Activated naive CD4-positive, alpha-beta T cell treated with anti-CD3 and anti-CD28 coated beads, Interleukin-2, amount 10 ng/mL, durations not matched to agents 7 days and 5 days (primary cell): ENCODE measurements around the gene APBB2.

Experiments used
- CTCF ChIA-PET: fragments of 350-600 bp; sonication (Branson Sonifier 250); formaldehyde crosslinking; loops from one replicate; lab custom pipeline; 2021; ENCODE audit warnings: antibody characterized with exemption; lab: Charles Lee
- DNase-seq: peaks from one replicate; pipeline ENCODE4 v3.0.0-alpha.2; 2020
- H3K27ac Mint-ChIP-seq: one replicate; pipeline ENCODE4 v1.8.0; 2021; ENCODE audit warnings: mild to moderate bottlenecking, moderate library complexity, mixed read lengths
- H3K27me3 Mint-ChIP-seq: one replicate; pipeline ENCODE4 v1.8.0; 2021; ENCODE audit warnings: mild to moderate bottlenecking, mixed read lengths
- H3K36me3 Mint-ChIP-seq: one replicate; pipeline ENCODE4 v1.8.0; 2021; ENCODE audit warnings: mixed read lengths
- H3K4me1 Mint-ChIP-seq: one replicate; pipeline ENCODE4 v1.8.0; 2021; ENCODE audit warnings: mixed read lengths
- H3K4me3 Mint-ChIP-seq: one replicate; pipeline ENCODE4 v1.8.0; 2021; ENCODE audit warnings: mild to moderate bottlenecking, moderate library complexity, mixed read lengths
- H3K9me3 Mint-ChIP-seq: one replicate; pipeline ENCODE4 v1.8.0; 2021; ENCODE audit warnings: mixed read lengths

The APBB2 gene

GRCh38 chr4:41227902-41228301 lies 13.6 kb upstream of the APBB2 start:
- H3K4me3 Mint-ChIP-seq: no peak overlapping the region
- H3K9me3 Mint-ChIP-seq: no peaks in the 10 kb centered on the region
- no peak for DNase-seq
- H3K36me3 Mint-ChIP-seq: no peaks in the 10 kb centered on the region
- H3K4me1 Mint-ChIP-seq: no peaks in the 10 kb centered on the region
- CTCF ChIA-PET: no interaction called here
- no peak overlapping the region for H3K27ac Mint-ChIP-seq
- H3K27me3 Mint-ChIP-seq: peaks cover 3% of the 10 kb centered on the region

DNA sequence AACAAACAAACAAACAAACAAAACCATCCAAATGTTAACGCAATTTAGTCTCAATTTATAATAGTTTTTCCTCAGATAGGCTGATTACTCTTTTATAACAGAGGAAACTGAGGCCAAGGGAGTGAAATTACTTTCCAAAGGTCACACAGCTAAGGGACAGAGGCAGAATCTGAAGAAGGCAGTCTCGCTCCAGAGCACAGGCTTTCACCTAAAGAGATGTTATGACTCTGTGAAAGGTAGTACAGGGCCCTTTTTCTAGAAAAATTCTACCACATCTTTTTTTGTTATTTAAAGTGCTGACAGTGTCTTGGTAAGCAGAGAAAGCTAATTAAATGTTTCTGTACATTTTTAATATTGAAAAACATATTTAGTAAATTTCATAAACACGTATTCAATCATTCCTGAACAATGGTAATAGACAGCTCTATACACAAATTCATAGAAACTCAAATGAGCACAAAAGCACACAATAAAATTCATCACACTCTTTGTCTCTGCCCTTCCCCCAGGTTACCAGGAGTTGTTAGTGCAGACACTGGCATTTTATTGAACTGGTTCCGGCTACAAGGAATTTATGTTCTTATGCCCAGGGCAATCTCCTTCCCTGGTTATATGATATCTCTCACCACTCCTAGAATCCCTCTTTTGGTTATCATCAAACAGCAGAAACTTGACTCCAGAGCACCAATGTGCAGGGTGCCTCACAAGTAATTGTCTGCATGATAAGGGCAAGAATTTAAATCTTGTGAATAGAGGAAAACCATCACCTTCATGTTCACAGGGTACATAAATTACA lies 7.7 kb upstream of the APBB2 start:
- DNase-seq: no peak
- Mint-ChIP-seq H3K4me1 (peaks cover under 1% of the 10 kb centered on the region), H3K9me3 (no peaks in the 10 kb centered on the region), H3K36me3 (no peaks in the 10 kb centered on the region), H3K27me3 (peaks cover 15% of the 10 kb centered on the region), H3K4me3 (no peak overlapping the region), H3K27ac (no peak overlapping the region)
- CTCF ChIA-PET: no interaction called here

GRCh38 chr4:41219421-41219950 lies 5.1 kb upstream of the APBB2 start:
- peaks cover 21% of the 10 kb centered on the region for H3K4me1 Mint-ChIP-seq
- no peak for DNase-seq
- CTCF ChIA-PET: no interaction called here
- no peaks in the 10 kb centered on the region for H3K36me3 Mint-ChIP-seq
- H3K9me3 Mint-ChIP-seq: no peaks in the 10 kb centered on the region
- H3K27ac Mint-ChIP-seq: no peak overlapping the region
- H3K4me3 Mint-ChIP-seq: no peak overlapping the region
- H3K27me3 Mint-ChIP-seq: peaks cover 38% of the 10 kb centered on the region

- Mint-ChIP-seq H3K4me3 (no peak overlapping the region), H3K27ac (no peak overlapping the region), H3K36me3 (no peaks in the 10 kb centered on the region), H3K4me1 (peaks cover 25% of the 10 kb centered on the region), H3K27me3 (peaks cover 46% of the 10 kb centered on the region), H3K9me3 (no peaks in the 10 kb centered on the region)
- DNase-seq: no peak
- CTCF ChIA-PET: interaction anchor here (0.8 kb wide), 1 partner anchor 291 kb away, joined by 3 read pairs; no protein-coding TSS in a partner anchor
Observed at GRCh38 chr4:41218703-41219102, 4.4 kb upstream of the APBB2 start.

- Mint-ChIP-seq H3K36me3 (no peaks in the 10 kb centered on the region), H3K9me3 (no peaks in the 10 kb centered on the region), H3K4me1 (peaks cover 35% of the 10 kb centered on the region), H3K27ac (no peak overlapping the region), H3K27me3 (peaks cover 59% of the 10 kb centered on the region), H3K4me3 (no peak overlapping the region)
- DNase-seq: no peak
- CTCF ChIA-PET: interaction anchor here (1.0 kb wide), 1 partner anchor 293 kb away, joined by 3 read pairs; no protein-coding TSS in a partner anchor
Observed at GRCh38 chr4:41217374-41217773, 3.0 kb upstream of the APBB2 start.

DNA sequence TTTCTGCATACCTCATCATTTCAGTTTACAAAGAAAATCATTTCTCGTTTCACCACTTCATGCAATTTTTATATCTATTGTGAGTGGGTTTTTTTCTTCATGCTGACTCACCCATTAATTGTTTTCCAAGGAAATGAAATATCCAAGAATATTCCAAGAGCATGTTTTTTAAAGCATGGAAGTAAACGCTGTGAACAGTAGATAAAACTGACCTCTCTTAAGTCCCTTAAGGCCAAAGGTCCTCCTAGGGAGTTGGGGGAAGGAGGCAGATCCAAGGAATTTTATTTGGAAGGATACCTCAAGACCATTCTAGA lies 2.6 kb upstream of the APBB2 start:
- peaks cover 63% of the 10 kb centered on the region for H3K27me3 Mint-ChIP-seq
- peaks cover 35% of the 10 kb centered on the region for H3K4me1 Mint-ChIP-seq
- CTCF ChIA-PET: interaction anchor here (1.0 kb wide), 1 partner anchor 292 kb away, joined by 3 read pairs; no protein-coding TSS in a partner anchor
- no peak for DNase-seq
- H3K36me3 Mint-ChIP-seq: no peaks in the 10 kb centered on the region
- peak overlapping the region; percentile 58 for H3K4me3 Mint-ChIP-seq
- no peaks in the 10 kb centered on the region for H3K9me3 Mint-ChIP-seq
- H3K27ac Mint-ChIP-seq: no peak overlapping the region

- CTCF ChIA-PET: interaction anchor here (0.9 to 1.0 kb wide), 2 partner anchors 240 to 292 kb away, joined by 3 to 4 read pairs; no protein-coding TSS in a partner anchor
- H3K4me3 Mint-ChIP-seq: peak overlapping the region; percentile 69
- H3K4me1 Mint-ChIP-seq: peaks cover 35% of the 10 kb centered on the region
- H3K9me3 Mint-ChIP-seq: no peaks in the 10 kb centered on the region
- H3K27me3 Mint-ChIP-seq: peaks cover 62% of the 10 kb centered on the region
- DNase-seq: peak; percentile 70
- no peaks in the 10 kb centered on the region for H3K36me3 Mint-ChIP-seq
- H3K27ac Mint-ChIP-seq: no peak overlapping the region
Observed at GRCh38 chr4:41216294-41217019, 2.1 kb upstream of the APBB2 start.

DNA sequence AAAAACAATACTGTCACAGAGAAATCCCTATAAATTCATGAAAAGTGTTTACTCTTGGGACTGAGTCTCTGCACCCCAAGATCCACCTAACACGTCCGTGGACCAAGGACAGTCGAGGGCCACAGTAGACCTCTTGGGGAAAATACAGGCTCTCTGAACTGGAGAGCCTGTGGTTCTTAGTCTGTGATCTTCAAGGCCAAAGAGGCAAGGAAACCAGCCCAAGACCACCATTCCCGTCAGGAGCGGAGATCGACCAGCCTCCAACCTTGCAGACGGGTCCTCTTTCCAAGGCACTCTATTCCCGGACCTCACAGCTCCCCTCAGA lies 1.6 kb upstream of the APBB2 start:
- CTCF ChIA-PET: interaction anchor here (0.6 to 0.9 kb wide), 2 partner anchors 187 to 239 kb away, joined by 3 to 4 read pairs; no protein-coding TSS in a partner anchor
- Mint-ChIP-seq H3K9me3 (no peaks in the 10 kb centered on the region), H3K27me3 (peaks cover 57% of the 10 kb centered on the region), H3K4me1 (peaks cover 35% of the 10 kb centered on the region), H3K36me3 (no peaks in the 10 kb centered on the region), H3K4me3 (peak overlapping the region; percentile 69), H3K27ac (no peak overlapping the region)
- no peak for DNase-seq

GRCh38 chr4:41215155-41215554 lies 813 bp upstream of the APBB2 start:
- CTCF ChIA-PET: interaction anchor here (0.6 to 1.5 kb wide), 3 partner anchors 188 to 291 kb away, joined by 3 to 5 read pairs (median 4); no protein-coding TSS in a partner anchor
- DNase-seq: no peak
- no peaks in the 10 kb centered on the region for H3K36me3 Mint-ChIP-seq
- H3K4me3 Mint-ChIP-seq: peak overlapping the region; percentile 49
- H3K9me3 Mint-ChIP-seq: no peaks in the 10 kb centered on the region
- H3K27ac Mint-ChIP-seq: no peak overlapping the region
- H3K4me1 Mint-ChIP-seq: peaks cover 35% of the 10 kb centered on the region
- H3K27me3 Mint-ChIP-seq: peaks cover 57% of the 10 kb centered on the region

GRCh38 chr4:41214825-41215146 lies 444 bp upstream of the APBB2 start:
- no peak for DNase-seq
- Mint-ChIP-seq H3K4me3 (peak overlapping the region; percentile 49), H3K27me3 (peaks cover 57% of the 10 kb centered on the region), H3K9me3 (no peaks in the 10 kb centered on the region), H3K27ac (no peak overlapping the region), H3K4me1 (peaks cover 35% of the 10 kb centered on the region), H3K36me3 (no peaks in the 10 kb centered on the region)
- CTCF ChIA-PET: interaction anchor here (1.0 to 1.5 kb wide), 3 partner anchors 235 to 291 kb away, joined by 3 to 5 read pairs (median 4); no protein-coding TSS in a partner anchor

GRCh38 chr4:41213625-41214135 lies 662 bp downstream of the APBB2 start:
- Mint-ChIP-seq H3K36me3 (no peaks in the 10 kb centered on the region), H3K9me3 (no peaks in the 10 kb centered on the region), H3K27ac (no peak overlapping the region), H3K4me3 (peak overlapping the region; percentile 77), H3K27me3 (peaks cover 59% of the 10 kb centered on the region), H3K4me1 (peaks cover 35% of the 10 kb centered on the region)
- no peak for DNase-seq
- CTCF ChIA-PET: interaction anchor here (0.6 to 1.5 kb wide), 8 partner anchors 94 to 290 kb away, joined by 3 to 8 read pairs (median 4); no protein-coding TSS in a partner anchor

DNA sequence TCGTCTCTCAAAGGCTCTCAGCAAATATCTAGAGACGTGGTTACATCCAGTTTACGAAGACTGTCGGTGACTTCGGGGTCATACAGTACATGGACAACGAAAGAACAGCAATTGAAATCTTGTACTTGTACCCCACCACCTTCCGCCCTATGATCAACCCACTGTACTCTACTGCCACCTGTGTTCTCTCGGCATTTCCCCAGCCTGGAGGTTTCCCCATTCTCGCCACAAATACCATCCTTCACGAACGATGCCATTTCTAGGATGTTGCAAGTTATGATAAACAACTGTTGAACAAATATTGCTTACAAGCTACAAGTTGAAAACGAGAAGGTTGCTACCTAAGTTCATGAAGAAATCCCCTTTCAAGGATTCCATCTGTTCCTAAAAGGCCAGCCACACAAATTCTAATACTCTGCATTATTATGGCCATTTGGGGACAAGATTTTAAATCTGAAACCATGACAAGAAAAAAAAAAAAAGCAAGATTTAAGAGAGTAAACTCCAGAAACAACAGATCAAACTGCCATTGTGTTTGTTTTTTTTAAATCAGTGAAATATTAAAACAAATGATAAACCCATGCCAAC lies 1.6 kb downstream of the APBB2 start:
- no peaks in the 10 kb centered on the region for H3K36me3 Mint-ChIP-seq
- H3K4me1 Mint-ChIP-seq: peaks cover 35% of the 10 kb centered on the region
- no peak overlapping the region for H3K27ac Mint-ChIP-seq
- H3K9me3 Mint-ChIP-seq: no peaks in the 10 kb centered on the region
- peak; percentile 31 for DNase-seq
- CTCF ChIA-PET: interaction anchor here (0.7 to 1.5 kb wide), 2 partner anchors 32 to 287 kb away, joined by 4 read pairs; no protein-coding TSS in a partner anchor
- H3K4me3 Mint-ChIP-seq: peak overlapping the region; percentile 23
- H3K27me3 Mint-ChIP-seq: peaks cover 62% of the 10 kb centered on the region

- no peaks in the 10 kb centered on the region for H3K9me3 Mint-ChIP-seq
- H3K4me3 Mint-ChIP-seq: no peak overlapping the region
- H3K27ac Mint-ChIP-seq: no peak overlapping the region
- CTCF ChIA-PET: interaction anchor here (0.7 to 1.5 kb wide), 2 partner anchors 31 to 286 kb away, joined by 4 read pairs; no protein-coding TSS in a partner anchor
- no peak for DNase-seq
- H3K36me3 Mint-ChIP-seq: no peaks in the 10 kb centered on the region
- peaks cover 62% of the 10 kb centered on the region for H3K27me3 Mint-ChIP-seq
- H3K4me1 Mint-ChIP-seq: peaks cover 35% of the 10 kb centered on the region
Observed at GRCh38 chr4:41211951-41212615, 2.3 kb downstream of the APBB2 start.
